HCT116 (cell line): Measurements from ENCODE around the gene TMEM44.

ENCODE experiments used
- MAX ChIP-seq: IDR thresholded peaks from 2 replicates; pipeline ENCODE4 v1.6.1; 2012
- POLR2A ChIP-seq: IDR thresholded peaks from 2 replicates; pipeline ENCODE4 v1.7.0; 2011; ENCODE audit warnings: borderline replicate concordance; ENCODE audit not compliant: insufficient read depth, insufficient read length; ENCODE audit errors: extremely low read depth
- POLR2AphosphoS5 ChIP-seq: IDR thresholded peaks from 2 replicates; pipeline ENCODE4 v1.6.1; 2011; ENCODE audit warnings: mild to moderate bottlenecking, low read depth, low read length, moderate library complexity
- RAD21 ChIP-seq: IDR thresholded peaks from 2 replicates; pipeline ENCODE4 v1.6.1; 2012; ENCODE audit warnings: low read depth, mild to moderate bottlenecking
- SP1 ChIP-seq: IDR thresholded peaks from 2 replicates; pipeline ENCODE4 v1.6.1; 2012; ENCODE audit warnings: low read depth
- TF ChIP-seq, protein P1 (sequence below), 3 experiments: fragments of 200-600 bp in 1 of 3; sonication (generic) in 1 of 3; IDR thresholded peaks in 2 of 3; conservative IDR thresholded peaks in 1 of 3; 2 replicates each; pipeline ENCODE4 v1.5.1; 2012 to 2017; ENCODE audit warnings: low read depth in 2 of 3, low read length in 2 of 3, antibody characterized with exemption in 1 of 3, borderline replicate concordance in 1 of 3, control low read depth in 1 of 3, mild to moderate bottlenecking in 1 of 3, mixed read lengths in 1 of 3, mixed run types in 1 of 3, moderate library complexity in 1 of 3; ENCODE audit not compliant: insufficient read depth in 1 of 3

DNA sequence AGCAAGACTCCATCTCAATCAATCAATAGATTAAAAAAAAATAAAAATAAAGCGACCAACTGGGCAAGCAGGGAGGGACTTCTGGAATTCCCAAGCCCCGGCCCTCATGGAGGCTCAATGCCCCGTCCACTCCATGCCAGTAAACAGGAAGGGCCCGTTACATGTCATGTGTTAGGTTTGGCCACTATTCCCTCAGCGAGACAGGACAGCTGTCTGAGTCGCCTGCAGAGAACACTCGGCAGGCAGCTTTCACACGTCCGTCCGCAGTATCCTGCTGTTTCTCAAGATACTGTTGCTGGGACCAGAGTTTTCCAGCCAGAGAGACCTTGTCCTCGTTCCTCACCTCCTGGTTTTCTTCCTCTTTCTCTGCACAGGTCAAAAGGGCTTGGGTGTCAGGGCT lies 18.0 kb downstream of the TMEM44 start:
- TF ChIP-seq POLR2A, result no peak
- no peak for TF ChIP-seq SP1
- TF ChIP-seq, protein P1, sequence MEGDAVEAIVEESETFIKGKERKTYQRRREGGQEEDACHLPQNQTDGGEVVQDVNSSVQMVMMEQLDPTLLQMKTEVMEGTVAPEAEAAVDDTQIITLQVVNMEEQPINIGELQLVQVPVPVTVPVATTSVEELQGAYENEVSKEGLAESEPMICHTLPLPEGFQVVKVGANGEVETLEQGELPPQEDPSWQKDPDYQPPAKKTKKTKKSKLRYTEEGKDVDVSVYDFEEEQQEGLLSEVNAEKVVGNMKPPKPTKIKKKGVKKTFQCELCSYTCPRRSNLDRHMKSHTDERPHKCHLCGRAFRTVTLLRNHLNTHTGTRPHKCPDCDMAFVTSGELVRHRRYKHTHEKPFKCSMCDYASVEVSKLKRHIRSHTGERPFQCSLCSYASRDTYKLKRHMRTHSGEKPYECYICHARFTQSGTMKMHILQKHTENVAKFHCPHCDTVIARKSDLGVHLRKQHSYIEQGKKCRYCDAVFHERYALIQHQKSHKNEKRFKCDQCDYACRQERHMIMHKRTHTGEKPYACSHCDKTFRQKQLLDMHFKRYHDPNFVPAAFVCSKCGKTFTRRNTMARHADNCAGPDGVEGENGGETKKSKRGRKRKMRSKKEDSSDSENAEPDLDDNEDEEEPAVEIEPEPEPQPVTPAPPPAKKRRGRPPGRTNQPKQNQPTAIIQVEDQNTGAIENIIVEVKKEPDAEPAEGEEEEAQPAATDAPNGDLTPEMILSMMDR (IDR thresholded peaks at IDR 0.05 in 2 of 3, conservative IDR thresholded peaks at IDR 0.05 in 1 of 3; ENCODE audit: borderline replicate concordance in 1 of 3, insufficient read depth in 1 of 3, low read depth in 2 of 3, low read length in 2 of 3), result no peak
- TF ChIP-seq POLR2AphosphoS5, result no peak
- no peak for TF ChIP-seq MAX
- TF ChIP-seq RAD21, result no peak
